ENCODE data around the gene ZNF789. TPM values are rescaled to one million over a fixed set of nuclear protein-coding genes. Genes with fewer than 3 reads are reported as not detected.

Gene ZNF789
- total and polyA plus RNA-seq, 4 donors: 3.6 to 18.2 (median 12.6) TPM

Other genes starting within 250 kb of the ZNF789 start
- gene MYH16, start 200.1 kb upstream of the ZNF789 start, total RNA-seq: under 1 TPM in 1 of 2 donors, not detected in 1; 0.29 TPM
- gene MYH16, start 200.1 kb upstream of the ZNF789 start, polyA plus RNA-seq: not detected
- 100 to 1,000 TPM in 1 of 2 donors, 10 to 100 TPM in 1; 99.9 to 106 TPM for gene ARPC1A, start 147.0 kb upstream of the ZNF789 start, total RNA-seq
- gene ARPC1A, start 147.0 kb upstream of the ZNF789 start, polyA plus RNA-seq: 100 to 1,000 TPM in 1 of 2 donors, 10 to 100 TPM in 1; 95.1 to 227 TPM
- gene ARPC1B, start 98.2 kb upstream of the ZNF789 start, total RNA-seq: 100 to 1,000 TPM; 134 to 172 TPM
- gene ARPC1B, start 98.2 kb upstream of the ZNF789 start, polyA plus RNA-seq: 100 to 1,000 TPM; 153 to 262 TPM
- 10 to 100 TPM; 74.8 to 94.9 TPM for gene PDAP1, start 64.3 kb upstream of the ZNF789 start, total RNA-seq
- 100 to 1,000 TPM; 174 to 223 TPM for gene PDAP1, start 64.3 kb upstream of the ZNF789 start, polyA plus RNA-seq
- 10 to 100 TPM; 53.5 to 57.0 TPM for gene BUD31, start 63.9 kb upstream of the ZNF789 start, total RNA-seq
- gene BUD31, start 63.9 kb upstream of the ZNF789 start, polyA plus RNA-seq: 100 to 1,000 TPM in 1 of 2 donors, 10 to 100 TPM in 1; 89.1 to 135 TPM
- 1 to 10 TPM; 5.4 to 6.0 TPM for gene PTCD1, start 34.1 kb upstream of the ZNF789 start, total RNA-seq
- gene PTCD1, start 34.1 kb upstream of the ZNF789 start, polyA plus RNA-seq: 1 to 10 TPM in 1 of 2 donors, under 1 TPM in 1; 0.63 to 5.5 TPM
- gene CPSF4, start 33.9 kb upstream of the ZNF789 start, total RNA-seq: 10 to 100 TPM; 30.4 to 33.6 TPM
- gene CPSF4, start 33.9 kb upstream of the ZNF789 start, polyA plus RNA-seq: 10 to 100 TPM; 24.2 to 48.9 TPM
- gene ATP5MF, start 6.7 kb upstream of the ZNF789 start, total RNA-seq: 100 to 1,000 TPM; 118 to 128 TPM
- 100 to 1,000 TPM; 457 to 973 TPM for gene ATP5MF, start 6.7 kb upstream of the ZNF789 start, polyA plus RNA-seq
- 10 to 100 TPM; 29.1 to 32.1 TPM for gene ZNF394, start 27.4 kb downstream of the ZNF789 start, total RNA-seq
- 10 to 100 TPM; 14.9 to 32.3 TPM for gene ZNF394, start 27.4 kb downstream of the ZNF789 start, polyA plus RNA-seq
- 1 to 10 TPM; 7.8 to 8.9 TPM for gene ZKSCAN5, start 31.8 kb downstream of the ZNF789 start, total RNA-seq
- 1 to 10 TPM; 2.1 to 4.1 TPM for gene ZKSCAN5, start 31.8 kb downstream of the ZNF789 start, polyA plus RNA-seq
- 1 to 10 TPM; 3.0 to 5.9 TPM for gene FAM200A, start 79.2 kb downstream of the ZNF789 start, total RNA-seq
- gene FAM200A, start 79.2 kb downstream of the ZNF789 start, polyA plus RNA-seq: 1 to 10 TPM; 2.3 to 3.2 TPM
- 10 to 100 TPM; 78.9 to 93.1 TPM for gene ZNF655, start 85.8 kb downstream of the ZNF789 start, total RNA-seq
- gene ZNF655, start 85.8 kb downstream of the ZNF789 start, polyA plus RNA-seq: 10 to 100 TPM; 47.7 to 52.3 TPM
- gene TMEM225B, start 125.4 kb downstream of the ZNF789 start, total RNA-seq: 1 to 10 TPM in 1 of 2 donors, under 1 TPM in 1; 0.52 to 1.7 TPM
- 1 to 10 TPM in 1 of 2 donors, under 1 TPM in 1; 0.63 to 1.3 TPM for gene TMEM225B, start 125.4 kb downstream of the ZNF789 start, polyA plus RNA-seq
- 10 to 100 TPM; 16.2 to 22.5 TPM for gene ZSCAN25, start 144.1 kb downstream of the ZNF789 start, total RNA-seq
- gene ZSCAN25, start 144.1 kb downstream of the ZNF789 start, polyA plus RNA-seq: 1 to 10 TPM; 2.1 to 7.4 TPM
- 1 to 10 TPM in 1 of 2 donors, not detected in 1; 3.4 TPM for gene CYP3A5, start 207.1 kb downstream of the ZNF789 start, total RNA-seq
- 10 to 100 TPM in 1 of 2 donors, under 1 TPM in 1; 0.61 to 24.3 TPM for gene CYP3A5, start 207.1 kb downstream of the ZNF789 start, polyA plus RNA-seq

All from aorta (tissue), 4 donors.